Liver (tissue), 3 donors: ENCODE results near the gene NFE2L2.

Source experiments
- CTCF ChIP-seq: fragments of 150-350 bp; IDR thresholded peaks from 2 replicates; pipeline ENCODE4 v1.5.1; 2017; ENCODE audit warnings: improper control_type of control experiment, low read depth, low read length; ENCODE audit not compliant: missing input control
- GABPA ChIP-seq, 2 donors: IDR thresholded peaks in 1 of 2; conservative IDR thresholded peaks in 1 of 2; 2 replicates each; pipeline ENCODE4 v1.6.1; 2016; ENCODE audit warnings: antibody characterized with exemption in 2 of 2, mild to moderate bottlenecking in 1 of 2, moderate library complexity in 1 of 2
- JUND ChIP-seq, 2 donors: IDR thresholded peaks; 2 replicates each; pipeline ENCODE4 v1.6.1; 2016; ENCODE audit warnings: antibody characterized with exemption in 2 of 2
- MAX ChIP-seq: IDR thresholded peaks from 2 replicates; pipeline ENCODE4 v1.6.1; 2016; ENCODE audit warnings: antibody characterized with exemption
- NR2F2 ChIP-seq: IDR thresholded peaks from 2 replicates; pipeline ENCODE4 v1.6.1; 2016; ENCODE audit warnings: antibody characterized with exemption
- RAD21 ChIP-seq, 2 donors: IDR thresholded peaks; 2 replicates each; pipeline ENCODE4 v1.6.1; 2016; ENCODE audit warnings: antibody characterized with exemption in 2 of 2, mild to moderate bottlenecking in 2 of 2
- REST ChIP-seq: IDR thresholded peaks from 2 replicates; pipeline ENCODE4 v1.6.1; 2016; ENCODE audit warnings: antibody characterized with exemption, mild to moderate bottlenecking
- RXRA ChIP-seq, 2 donors: IDR thresholded peaks; 2 replicates each; pipeline ENCODE4 v1.6.1; 2017 to 2018; ENCODE audit warnings: antibody characterized with exemption in 2 of 2, mild to moderate bottlenecking in 1 of 2
- TAF1 ChIP-seq: conservative IDR thresholded peaks from 2 replicates; pipeline ENCODE4 v1.6.1; 2016; ENCODE audit warnings: antibody characterized with exemption, mild to moderate bottlenecking
- YY1 ChIP-seq: IDR thresholded peaks from 2 replicates; pipeline ENCODE4 v1.6.1; 2016; ENCODE audit warnings: antibody characterized with exemption, mild to moderate bottlenecking
- donor health status: healthy.
- donor health status: healthy.

GRCh38 chr2:177257471-177257870, 7.1 kb downstream of the NFE2L2 start:
- TF ChIP-seq CTCF (no peak), JUND (IDR thresholded peaks at IDR 0.05) (no peak), TAF1 (no peak), RAD21 (IDR thresholded peaks at IDR 0.05) (no peak), RXRA (IDR thresholded peaks at IDR 0.05) (no peak), NR2F2 (no peak), YY1 (no peak), GABPA (IDR thresholded peaks at IDR 0.05 in 1 of 2, conservative IDR thresholded peaks at IDR 0.05 in 1 of 2) (no peak), MAX (no peak), REST (no peak)
